Measurements from ENCODE around the gene FITM2.
A peak's percentile ranks its signal among the peaks of the same experiment; 100 is the strongest.
"Not testable (repeated sequence)": the region's sequence is repeated elsewhere in the genome, so short reads cannot be mapped to it uniquely, and the experiment has no call there.

The FITM2 gene, protein sequence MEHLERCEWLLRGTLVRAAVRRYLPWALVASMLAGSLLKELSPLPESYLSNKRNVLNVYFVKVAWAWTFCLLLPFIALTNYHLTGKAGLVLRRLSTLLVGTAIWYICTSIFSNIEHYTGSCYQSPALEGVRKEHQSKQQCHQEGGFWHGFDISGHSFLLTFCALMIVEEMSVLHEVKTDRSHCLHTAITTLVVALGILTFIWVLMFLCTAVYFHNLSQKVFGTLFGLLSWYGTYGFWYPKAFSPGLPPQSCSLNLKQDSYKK

DNA sequence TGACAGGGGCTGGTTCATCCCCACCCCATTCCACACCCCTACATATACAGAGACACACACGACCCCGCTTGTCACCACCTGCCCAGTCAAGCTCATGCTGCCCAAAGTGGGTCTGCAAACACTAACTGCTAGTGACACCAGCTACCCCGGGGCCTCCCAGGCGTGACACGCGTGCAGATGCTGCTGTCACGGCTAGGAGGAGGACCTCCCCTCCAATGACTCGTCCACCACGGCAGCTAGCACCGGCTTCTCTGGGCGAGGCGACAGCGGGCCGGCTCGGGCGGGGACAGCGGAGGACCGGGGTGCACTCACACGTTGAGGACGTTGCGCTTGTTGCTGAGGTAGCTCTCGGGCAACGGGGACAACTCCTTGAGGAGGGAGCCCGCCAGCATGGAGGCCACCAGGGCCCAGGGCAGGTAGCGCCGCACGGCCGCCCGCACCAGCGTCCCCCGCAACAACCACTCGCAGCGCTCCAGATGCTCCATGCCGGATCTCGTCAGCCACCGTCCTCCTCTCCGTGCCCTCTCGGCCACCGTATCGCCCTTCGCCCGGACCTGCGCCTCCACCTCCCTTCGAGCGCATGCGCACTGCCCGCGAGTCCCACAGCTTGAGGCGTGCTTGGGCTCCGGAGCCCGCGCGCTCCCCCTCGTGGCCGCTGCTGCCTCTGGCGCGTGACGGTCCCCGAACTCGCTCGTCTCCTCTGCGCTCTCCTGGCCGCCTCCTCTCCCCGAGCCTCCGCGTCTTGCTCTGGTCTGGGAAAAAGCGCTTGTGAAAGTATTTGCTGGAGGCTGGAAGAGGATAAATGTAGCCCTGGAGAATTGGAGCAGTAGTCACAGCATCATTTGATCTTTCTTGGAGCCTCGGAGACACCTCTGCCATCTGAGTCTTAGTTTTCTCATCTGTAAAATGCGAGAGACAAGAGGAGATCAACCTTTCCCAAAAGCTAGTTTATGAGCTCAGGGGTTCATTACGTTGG is at the start of gene FITM2:
Gene FITM2 (minus strand): TSS at position 539 of the 976 bp plus-strand sequence. CDS start 54 bp downstream, at position 485.
- Mint-ChIP-seq H3K27me3 (no peaks in the 10 kb centered on the region), H3K4me3 (peak within 1 kb of the TSS; percentile 90), H3K36me3 (ENCODE audit: low read depth) (peaks cover 15% of the 10 kb centered on the region), H3K4me1 (ENCODE audit: low read depth) (peaks cover 22% of the 10 kb centered on the region), H3K9me3 (no peaks in the 10 kb centered on the region), H3K27ac (peak within 1 kb of the TSS; percentile 95)
- peak; percentile 98 for DNase-seq

DNA sequence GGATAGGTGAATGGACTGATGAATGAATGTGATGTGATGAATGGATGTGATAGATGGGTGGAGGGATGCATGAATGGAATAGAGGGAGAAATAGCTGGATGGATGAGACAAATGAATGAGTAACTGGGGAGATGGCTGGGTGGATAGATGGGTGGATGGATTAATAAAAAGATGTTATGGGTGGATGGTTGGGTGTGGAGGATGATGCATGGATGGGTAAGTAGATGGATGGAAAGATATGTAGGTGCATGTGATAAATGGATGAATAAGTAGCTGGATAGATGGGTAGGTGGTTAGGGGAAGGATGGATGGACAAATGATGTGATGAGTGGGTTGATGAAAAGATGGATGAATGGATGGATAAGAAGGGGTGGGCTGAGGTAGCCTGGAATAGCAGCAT is 49.2 kb upstream of the FITM2 start:
- DNase-seq, result no peak
- Mint-ChIP-seq H3K36me3 (ENCODE audit: low read depth) (no peaks in the 10 kb centered on the region), H3K9me3 (no peaks in the 10 kb centered on the region), H3K27ac (no peak overlapping the region), H3K4me1 (ENCODE audit: low read depth) (no peaks in the 10 kb centered on the region), H3K4me3 (no peak overlapping the region), H3K27me3 (peaks cover 5% of the 10 kb centered on the region)

DNA sequence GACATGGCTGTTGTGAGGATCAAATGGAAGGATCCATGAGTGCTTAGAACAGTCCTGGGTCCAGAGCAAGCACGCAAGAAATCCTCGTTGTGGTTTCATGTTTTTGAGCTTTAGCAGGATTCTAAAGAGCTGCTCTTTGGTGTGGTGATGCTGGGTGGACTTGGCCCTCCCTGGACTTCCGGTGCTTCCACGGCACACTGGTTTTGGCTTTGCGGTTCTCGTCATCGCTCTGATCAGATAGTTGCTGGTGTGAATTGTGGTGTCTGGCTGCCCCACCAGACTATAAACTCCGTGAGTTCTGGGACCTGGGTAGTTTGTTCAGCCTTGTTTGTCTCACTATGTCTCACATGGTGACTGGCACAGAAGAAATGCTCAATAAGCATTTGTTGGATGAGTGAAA is 47.8 kb upstream of the FITM2 start:
- Mint-ChIP-seq H3K4me1 (ENCODE audit: low read depth) (no peaks in the 10 kb centered on the region), H3K36me3 (ENCODE audit: low read depth) (no peaks in the 10 kb centered on the region), H3K9me3 (no peaks in the 10 kb centered on the region), H3K4me3 (no peak overlapping the region), H3K27ac (no peak overlapping the region), H3K27me3 (peaks cover 5% of the 10 kb centered on the region)
- no peak for DNase-seq

DNA sequence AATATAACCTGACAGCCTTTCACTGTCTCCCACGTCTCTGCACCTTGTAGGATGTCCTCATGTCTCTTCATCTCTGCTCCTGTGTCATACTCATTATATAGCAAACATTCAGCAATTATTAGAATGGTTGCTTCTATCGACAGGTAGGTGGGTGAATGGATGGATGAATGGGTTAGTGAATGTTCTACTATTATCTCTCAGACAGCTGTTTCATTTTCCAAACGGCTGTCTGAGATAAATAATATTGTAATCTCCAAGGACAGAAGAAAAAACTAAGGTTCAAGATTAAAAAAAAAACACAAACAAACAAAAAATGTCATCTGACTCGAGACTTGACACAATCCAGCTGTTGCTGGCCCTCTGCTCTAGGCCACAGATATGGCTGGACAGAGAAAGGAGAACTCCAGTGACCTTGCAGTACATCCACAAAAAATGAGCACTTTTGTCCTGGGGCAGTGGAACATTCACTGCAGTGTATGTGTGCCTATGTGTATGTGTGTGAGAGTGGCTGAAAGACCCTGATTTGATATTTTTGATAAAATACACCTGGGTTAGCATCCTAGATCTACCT is 46.6 kb upstream of the FITM2 start:
- H3K9me3 Mint-ChIP-seq, result no peaks in the 10 kb centered on the region
- peaks cover 5% of the 10 kb centered on the region for H3K27me3 Mint-ChIP-seq
- DNase-seq, result no peak
- no peaks in the 10 kb centered on the region for H3K4me1 Mint-ChIP-seq (ENCODE audit: low read depth)
- no peaks in the 10 kb centered on the region for H3K36me3 Mint-ChIP-seq (ENCODE audit: low read depth)
- H3K27ac Mint-ChIP-seq, result no peak overlapping the region
- H3K4me3 Mint-ChIP-seq, result no peak overlapping the region

DNA sequence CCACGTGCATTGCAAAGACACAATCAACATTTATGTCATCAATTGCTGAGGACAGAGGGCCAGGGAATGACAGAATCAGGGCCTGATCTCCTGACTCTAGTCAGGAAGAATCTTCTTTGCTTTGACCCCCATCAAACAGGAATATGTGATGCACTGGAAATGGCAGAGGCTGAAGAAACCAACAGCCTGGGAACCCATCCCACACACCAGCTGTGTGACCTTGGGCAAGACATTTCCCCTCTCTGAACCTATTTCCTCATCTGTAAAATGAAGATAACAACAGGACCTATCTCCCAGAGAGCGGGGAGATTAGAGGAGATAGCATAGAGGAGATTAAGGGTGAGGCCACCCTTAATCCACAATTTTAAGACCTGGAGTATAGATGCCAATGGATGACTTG is 46.0 kb upstream of the FITM2 start:
- DNase-seq, result no peak
- Mint-ChIP-seq H3K4me3 (no peak overlapping the region), H3K27ac (no peak overlapping the region), H3K9me3 (no peaks in the 10 kb centered on the region), H3K36me3 (ENCODE audit: low read depth) (no peaks in the 10 kb centered on the region), H3K27me3 (peaks cover 9% of the 10 kb centered on the region), H3K4me1 (ENCODE audit: low read depth) (no peaks in the 10 kb centered on the region)

DNA sequence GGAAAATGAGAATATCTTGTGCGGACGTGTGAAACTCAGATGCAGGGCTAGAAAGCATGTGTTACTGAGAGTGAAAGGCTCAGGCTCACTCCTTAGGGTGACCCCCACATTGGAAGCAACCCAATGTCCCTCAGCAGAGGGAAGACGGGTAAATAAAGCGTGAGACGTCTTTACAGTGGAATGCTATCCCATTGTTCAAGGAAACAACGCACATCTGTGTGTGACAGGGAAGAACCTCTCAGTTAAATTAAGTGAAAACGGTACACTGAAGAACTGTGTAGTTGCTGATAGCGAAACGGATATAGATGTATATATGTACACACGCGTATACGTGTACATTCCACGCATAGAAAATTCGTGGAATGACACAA is 45.3 kb upstream of the FITM2 start:
- Mint-ChIP-seq H3K4me3 (no peak overlapping the region), H3K27ac (no peak overlapping the region), H3K36me3 (ENCODE audit: low read depth) (no peaks in the 10 kb centered on the region), H3K27me3 (peaks cover 9% of the 10 kb centered on the region), H3K9me3 (no peaks in the 10 kb centered on the region), H3K4me1 (ENCODE audit: low read depth) (no peaks in the 10 kb centered on the region)
- no peak for DNase-seq

DNA sequence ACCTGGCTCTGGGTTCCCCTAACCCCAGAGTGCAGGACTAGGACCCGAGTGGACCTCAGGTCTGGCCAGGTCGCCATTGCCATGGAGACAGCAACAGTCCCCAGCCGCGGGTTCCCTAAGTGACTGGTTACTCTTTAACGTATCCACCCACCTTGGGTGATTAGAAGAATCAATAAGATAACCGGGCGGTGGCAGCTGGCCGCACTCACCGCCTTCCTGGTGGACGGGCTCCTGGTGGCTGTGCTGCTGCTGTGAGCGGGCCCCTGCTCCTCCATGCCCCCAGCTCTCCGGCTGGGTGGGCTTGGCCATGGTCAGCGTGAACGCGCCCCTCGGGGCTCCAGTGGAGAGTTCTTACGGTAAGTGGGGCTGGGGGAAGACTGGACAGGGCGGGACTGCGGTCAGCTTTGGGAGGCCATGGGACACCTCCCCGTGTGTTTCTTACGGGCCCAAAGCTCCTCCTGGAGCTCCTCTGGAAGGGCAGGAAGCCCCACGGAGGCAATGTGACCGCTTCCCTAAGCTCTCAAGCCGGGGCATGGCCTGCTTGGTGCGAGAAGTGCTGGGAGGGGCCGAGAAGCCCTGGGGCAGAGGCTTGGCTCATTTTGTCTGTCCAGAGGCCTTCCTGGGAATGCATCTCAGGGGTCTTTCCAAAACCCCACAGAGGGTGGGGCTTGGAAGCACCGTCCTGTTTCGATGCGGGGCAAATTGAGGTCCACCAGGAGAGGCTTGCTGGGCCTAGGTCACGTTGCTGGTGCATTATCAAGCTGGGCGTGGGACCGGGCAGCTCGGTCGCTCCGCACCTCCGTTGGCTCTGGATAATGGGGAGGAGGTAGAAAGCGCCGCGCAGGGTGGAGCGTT is 44.7 kb upstream of the FITM2 start, which contains the start of gene HNF4A:
Gene HNF4A (plus strand): TSS at position 202 of the 855 bp plus-strand sequence. CDS start 106 bp downstream, at position 308.
- Mint-ChIP-seq H3K27ac (no peak within 1 kb of the TSS), H3K36me3 (ENCODE audit: low read depth) (no peaks in the 10 kb centered on the region), H3K9me3 (no peaks in the 10 kb centered on the region), H3K4me3 (no peak within 1 kb of the TSS), H3K4me1 (ENCODE audit: low read depth) (no peaks in the 10 kb centered on the region), H3K27me3 (peaks cover 9% of the 10 kb centered on the region)
- no peak for DNase-seq

DNA sequence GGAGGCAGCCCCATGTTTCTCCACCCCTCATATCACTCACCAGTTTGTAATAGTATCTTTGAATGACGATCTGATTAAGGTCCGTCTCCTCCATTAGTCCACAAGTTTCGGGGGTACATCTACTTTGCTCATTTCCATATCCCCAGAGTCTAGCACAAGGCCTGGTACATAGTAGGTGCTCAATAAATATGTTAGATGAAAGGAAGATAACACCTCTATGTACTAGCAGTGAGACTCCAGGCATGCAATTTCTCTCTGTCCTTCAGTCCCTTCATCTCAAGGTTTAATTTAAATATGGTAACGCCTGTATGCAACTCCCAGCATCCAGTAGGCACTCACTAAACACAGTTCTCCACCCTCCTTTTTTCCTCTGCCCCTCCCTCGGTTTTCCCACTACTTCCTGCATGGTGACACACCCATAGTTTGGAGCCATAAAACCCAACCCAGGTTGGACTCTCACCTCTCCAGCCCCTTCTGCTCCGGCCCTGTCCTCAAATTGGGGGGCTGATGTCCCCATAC is 44.0 kb upstream of the FITM2 start:
- DNase-seq, result no peak
- H3K27me3 Mint-ChIP-seq, result peaks cover 9% of the 10 kb centered on the region
- no peak overlapping the region for H3K27ac Mint-ChIP-seq

DNA sequence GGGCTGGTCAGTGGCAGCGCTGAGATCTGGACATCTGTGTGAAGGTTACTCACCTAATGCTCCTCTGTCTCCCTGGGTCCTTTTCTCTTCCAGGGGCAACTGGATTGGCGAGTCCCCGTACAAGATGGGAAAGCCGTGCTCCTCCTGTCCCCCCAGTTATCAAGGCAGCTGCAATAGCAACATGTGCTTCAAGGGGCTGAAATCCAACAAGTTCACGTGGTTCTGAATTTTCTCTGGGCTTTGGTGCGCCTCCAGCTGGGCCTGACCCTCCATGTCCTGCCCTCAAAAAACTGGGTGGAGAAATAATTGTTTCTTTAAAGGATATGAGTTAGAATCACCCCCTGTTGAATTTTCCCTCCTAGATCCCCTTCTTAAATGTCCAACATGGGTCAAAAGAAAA is 39.6 kb upstream of the FITM2 start:
- no peaks in the 10 kb centered on the region for H3K4me1 Mint-ChIP-seq (ENCODE audit: low read depth)
- no peak overlapping the region for H3K4me3 Mint-ChIP-seq
- no peak for DNase-seq
- H3K27me3 Mint-ChIP-seq, result peaks cover 6% of the 10 kb centered on the region
- no peaks in the 10 kb centered on the region for H3K9me3 Mint-ChIP-seq
- H3K27ac Mint-ChIP-seq, result no peak overlapping the region
- H3K36me3 Mint-ChIP-seq (ENCODE audit: low read depth), result no peaks in the 10 kb centered on the region

More for the DNA sequence above, 44.0 kb upstream of the FITM2 start:
- Mint-ChIP-seq H3K4me1 (ENCODE audit: low read depth) (no peaks in the 10 kb centered on the region), H3K9me3 (no peaks in the 10 kb centered on the region), H3K36me3 (ENCODE audit: low read depth) (no peaks in the 10 kb centered on the region), H3K4me3 (no peak overlapping the region)

DNA sequence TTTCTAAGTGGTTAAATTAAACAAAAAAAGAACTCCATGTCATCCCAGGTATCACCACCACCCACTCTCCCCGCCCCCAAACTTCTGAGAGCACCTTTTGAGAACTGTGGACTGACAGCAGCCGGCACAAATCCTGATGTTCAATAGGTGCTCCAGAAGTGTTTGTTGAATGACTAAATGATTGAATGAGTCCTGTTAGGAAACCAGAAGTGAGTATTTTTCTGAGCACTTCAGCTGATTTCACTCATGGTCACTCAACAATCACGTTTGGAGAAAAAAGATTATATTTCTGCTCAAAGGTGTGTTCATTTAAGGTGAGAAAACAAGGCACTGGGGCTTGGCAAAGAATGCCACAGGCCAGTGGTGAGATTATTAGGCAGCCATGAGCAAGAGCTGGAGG is 38.3 kb upstream of the FITM2 start:
- Mint-ChIP-seq H3K36me3 (ENCODE audit: low read depth) (no peaks in the 10 kb centered on the region), H3K4me1 (ENCODE audit: low read depth) (no peaks in the 10 kb centered on the region), H3K27me3 (peaks cover 6% of the 10 kb centered on the region), H3K9me3 (no peaks in the 10 kb centered on the region), H3K27ac (no peak overlapping the region), H3K4me3 (no peak overlapping the region)
- DNase-seq, result no peak

DNA sequence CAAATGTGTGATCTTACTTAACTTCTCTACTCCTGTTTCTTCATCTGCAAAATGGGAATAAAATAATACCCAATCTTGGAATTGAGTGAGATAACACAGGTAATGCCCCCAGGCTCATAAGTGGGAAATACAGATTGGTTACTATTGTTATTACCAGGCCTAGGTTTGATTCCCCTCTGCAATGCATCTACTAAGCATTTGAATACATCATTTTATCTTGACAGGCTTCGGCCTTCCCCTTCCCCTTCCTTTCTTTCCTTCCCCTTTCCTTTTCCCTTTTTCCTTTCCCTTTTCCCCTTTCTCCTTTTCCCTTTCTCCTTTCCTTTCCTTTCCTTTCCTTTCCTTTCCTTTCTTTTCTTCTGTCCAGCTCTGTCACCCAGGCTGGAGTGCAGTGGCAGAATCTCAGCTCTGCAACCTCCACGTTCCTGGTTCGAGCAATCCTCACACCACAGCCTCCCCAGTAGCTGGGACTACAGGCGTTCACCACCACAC is 37.2 kb upstream of the FITM2 start:
- Mint-ChIP-seq H3K36me3 (ENCODE audit: low read depth) (no peaks in the 10 kb centered on the region), H3K4me1 (ENCODE audit: low read depth) (no peaks in the 10 kb centered on the region), H3K27ac (no peak overlapping the region), H3K27me3 (peaks cover 6% of the 10 kb centered on the region), H3K9me3 (no peaks in the 10 kb centered on the region), H3K4me3 (no peak overlapping the region)
- DNase-seq, result no peak

DNA sequence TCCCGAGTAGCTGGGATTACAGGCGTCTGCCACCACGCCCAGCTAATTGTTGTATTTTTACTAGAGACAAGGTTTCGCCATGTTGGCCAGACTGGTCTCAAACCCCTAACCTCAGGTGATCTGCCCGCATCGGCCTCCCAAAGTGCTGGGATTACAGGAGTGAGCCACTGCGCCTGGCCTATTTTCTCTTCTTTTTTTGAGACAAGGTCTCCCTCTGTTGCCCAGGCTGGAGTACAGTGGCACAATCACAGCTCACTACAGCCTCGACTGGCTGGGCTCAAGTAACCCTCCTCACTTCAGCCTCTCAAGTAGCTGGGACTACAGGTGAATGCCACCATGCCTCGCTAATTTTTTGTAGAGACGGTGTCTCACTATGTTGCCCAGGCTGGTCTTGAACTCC is 34.9 kb upstream of the FITM2 start:
- not testable (repeated sequence) for H3K36me3 Mint-ChIP-seq (ENCODE audit: low read depth); H3K27me3 Mint-ChIP-seq

DNA sequence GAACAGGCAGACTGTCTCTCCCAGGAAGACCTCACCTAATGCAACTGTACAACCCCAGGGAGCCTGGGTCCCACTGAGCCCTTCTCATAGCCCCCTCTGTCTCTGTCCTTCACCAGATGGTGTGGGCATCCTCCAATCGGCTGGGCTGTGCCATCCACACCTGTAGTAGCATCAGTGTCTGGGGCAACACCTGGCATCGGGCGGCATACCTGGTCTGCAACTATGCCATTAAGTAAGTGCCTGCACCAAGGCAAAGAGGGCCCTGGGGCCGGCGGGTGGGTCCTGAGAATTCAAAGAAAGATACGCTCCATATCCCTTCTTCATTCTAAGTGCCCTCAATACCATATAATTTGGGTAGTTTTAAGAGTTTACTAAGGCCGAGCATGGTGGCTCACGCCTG is 34.1 kb upstream of the FITM2 start:
- H3K27ac Mint-ChIP-seq, result no peak overlapping the region
- no peak overlapping the region for H3K4me3 Mint-ChIP-seq
- no peaks in the 10 kb centered on the region for H3K36me3 Mint-ChIP-seq (ENCODE audit: low read depth)
- no peaks in the 10 kb centered on the region for H3K4me1 Mint-ChIP-seq (ENCODE audit: low read depth)
- H3K9me3 Mint-ChIP-seq, result no peaks in the 10 kb centered on the region
- peaks cover 3% of the 10 kb centered on the region for H3K27me3 Mint-ChIP-seq
- DNase-seq, result no peak

More for the DNA sequence above, 34.9 kb upstream of the FITM2 start:
- H3K27ac Mint-ChIP-seq; H3K4me1 Mint-ChIP-seq (ENCODE audit: low read depth); DNase-seq; H3K9me3 Mint-ChIP-seq; H3K4me3 Mint-ChIP-seq: not testable (repeated sequence)

DNA sequence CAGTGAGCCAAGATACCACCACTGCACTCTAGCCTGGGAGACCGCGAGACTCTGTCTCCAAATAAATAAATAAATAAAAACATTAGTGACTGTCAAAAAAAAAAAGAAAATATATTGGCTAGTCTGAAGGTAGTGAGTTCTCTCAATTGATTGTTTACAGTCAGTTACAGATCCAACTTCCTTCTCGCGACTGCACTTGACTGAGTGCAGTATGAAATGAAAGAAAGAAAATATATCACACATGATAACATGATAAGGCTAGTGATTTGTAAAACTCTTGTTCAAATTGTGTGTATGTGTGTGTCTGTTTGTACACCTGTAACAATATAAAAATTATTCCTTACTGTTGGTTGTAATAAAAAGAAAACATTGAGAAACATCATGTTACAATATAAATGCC is 33.7 kb upstream of the FITM2 start:
- Mint-ChIP-seq H3K27me3 (peaks cover 3% of the 10 kb centered on the region), H3K36me3 (ENCODE audit: low read depth) (no peaks in the 10 kb centered on the region)

More for the DNA sequence above, 33.7 kb upstream of the FITM2 start:
- Mint-ChIP-seq H3K9me3 (no peaks in the 10 kb centered on the region), H3K27ac (no peak overlapping the region), H3K4me1 (ENCODE audit: low read depth) (no peaks in the 10 kb centered on the region), H3K4me3 (no peak overlapping the region)
- no peak for DNase-seq

All from activated T-cell treated with anti-CD3 and anti-CD28 coated beads, Interleukin-2, amount 50 U/mL, for 24 hours (primary cell).